GM12864 (cell line): ENCODE measurements around the gene PCK2.

ENCODE experiments used
- DNase-seq: peaks from one replicate; pipeline ENCODE4 v3.0.0-alpha.2; 2011; ENCODE audit warnings: low read depth
- H3K4me3 ChIP-seq: 2 replicates; pipeline ENCODE4 v1.5.1; 2011; ENCODE audit warnings: mild to moderate bottlenecking, low read depth, low read length, control low read depth
- CTCF ChIP-seq: IDR thresholded peaks from 2 replicates; pipeline ENCODE4 v1.5.1; 2011; ENCODE audit warnings: low read depth, mild to moderate bottlenecking, moderate library complexity, low read length, control low read depth, inconsistent platforms; ENCODE audit errors: missing control alignments

The PCK2 gene

GRCh38 chr14:24151404-24152080, 57.4 kb downstream of the PCK2 start:
- no peak for TF ChIP-seq CTCF
- no peak for DNase-seq
- H3K4me3 ChIP-seq: no peak overlapping the region
